ENCODE data around the gene GFOD1.

GFOD1 gene

GRCh38 chr6:13485923-13486562 is 1.4 kb downstream of the GFOD1 start:
- DNase-seq (ENCODE audit: low spot score): peak; percentile 53

GRCh38 chr6:13485303-13485702 is 2.1 kb downstream of the GFOD1 start:
- no peak for DNase-seq (ENCODE audit: low spot score)

GRCh38 chr6:13484827-13485226 is 2.6 kb downstream of the GFOD1 start:
- no peak for DNase-seq (ENCODE audit: low spot score)

- no peak for DNase-seq (ENCODE audit: low spot score)
Observed at GRCh38 chr6:13484138-13484708, 3.2 kb downstream of the GFOD1 start.

- no peak for DNase-seq (ENCODE audit: low spot score)
Observed at GRCh38 chr6:13480631-13481501, 6.5 kb downstream of the GFOD1 start.

- DNase-seq (ENCODE audit: low spot score): no peak
Observed at GRCh38 chr6:13479971-13480434, 7.4 kb downstream of the GFOD1 start.

GRCh38 chr6:13479206-13479800 is 8.1 kb downstream of the GFOD1 start:
- DNase-seq (ENCODE audit: low spot score): no peak

GRCh38 chr6:13478525-13478966 is 8.9 kb downstream of the GFOD1 start:
- DNase-seq (ENCODE audit: low spot score): no peak

GRCh38 chr6:13474787-13475186 is 12.6 kb downstream of the GFOD1 start:
- DNase-seq (ENCODE audit: low spot score): no peak

- no peak for DNase-seq (ENCODE audit: low spot score)
Observed at GRCh38 chr6:13474360-13474759, 13.0 kb downstream of the GFOD1 start.

GRCh38 chr6:13473768-13474165 is 13.6 kb downstream of the GFOD1 start:
- no peak for DNase-seq (ENCODE audit: low spot score)

GRCh38 chr6:13472976-13473767 is 14.2 kb downstream of the GFOD1 start:
- no peak for DNase-seq (ENCODE audit: low spot score)

GRCh38 chr6:13472099-13472498 is 15.3 kb downstream of the GFOD1 start:
- no peak for DNase-seq (ENCODE audit: low spot score)

- no peak for DNase-seq (ENCODE audit: low spot score)
Observed at GRCh38 chr6:13471184-13471583, 16.2 kb downstream of the GFOD1 start.

GRCh38 chr6:13470238-13471140 is 16.9 kb downstream of the GFOD1 start:
- peak; percentile 87 for DNase-seq (ENCODE audit: low spot score)

- no peak for DNase-seq (ENCODE audit: low spot score)
Observed at GRCh38 chr6:13469693-13470092, 17.7 kb downstream of the GFOD1 start.

- DNase-seq (ENCODE audit: low spot score): no peak
Observed at GRCh38 chr6:13468839-13469238, 18.6 kb downstream of the GFOD1 start.

GRCh38 chr6:13467216-13467600 is 20.2 kb downstream of the GFOD1 start:
- no peak for DNase-seq (ENCODE audit: low spot score)

GRCh38 chr6:13466304-13467215 is 20.8 kb downstream of the GFOD1 start:
- no peak for DNase-seq (ENCODE audit: low spot score)

- no peak for DNase-seq (ENCODE audit: low spot score)
Observed at GRCh38 chr6:13465734-13466133, 21.7 kb downstream of the GFOD1 start.

Data from Ammon's horn (tissue), 1 donor.